HepG2 (cell line): ENCODE results near the gene JMJD8. TPM values are rescaled to one million over a fixed set of nuclear protein-coding genes. Genes with fewer than 3 reads are reported as not detected.
A peak's percentile ranks its signal among the peaks of the same experiment; 100 is the strongest.

Experiments
- ARHGAP35 ChIP-seq: sonication (generic); formaldehyde crosslinking; IDR thresholded peaks from 2 replicates; pipeline ENCODE4 v1.9.0; 2022; ENCODE audit warnings: mild to moderate bottlenecking, inconsistent platforms, moderate library complexity, missing genetic modification reagents, borderline replicate concordance
- BRD4 ChIP-seq: sonication (generic); formaldehyde crosslinking; IDR thresholded peaks from 2 replicates; pipeline ENCODE4 v1.4.0; 2020; ENCODE audit warnings: missing genetic modification reagents
- ETV5 ChIP-seq: IDR thresholded peaks from 2 replicates; pipeline ENCODE4 v1.6.1; 2018; ENCODE audit warnings: missing biosample characterization, missing genetic modification reagents, inconsistent platforms, borderline replicate concordance
- HDAC1 ChIP-seq: sonication (generic); formaldehyde crosslinking; IDR thresholded peaks from 2 replicates; pipeline ENCODE4 v1.5.1; 2020; ENCODE audit warnings: mild to moderate bottlenecking, missing genetic modification reagents
- HMG20A ChIP-seq: IDR thresholded peaks from 2 replicates; pipeline ENCODE4 v1.6.1; 2016; ENCODE audit warnings: borderline replicate concordance
- HNF4A ChIP-seq: sonication (generic); formaldehyde crosslinking; IDR thresholded peaks from 2 replicates; pipeline ENCODE4 v1.4.0; 2020; ENCODE audit warnings: missing genetic modification reagents
- HNRNPLL ChIP-seq: fragments of 200-400 bp; formaldehyde crosslinking; IDR thresholded peaks from 2 replicates; pipeline ENCODE4 v1.6.1; 2017; ENCODE audit warnings: mild to moderate bottlenecking, low read depth, low read length; ENCODE audit not compliant: poor library complexity, severe bottlenecking
- NR2C2 ChIP-seq: sonication (generic); formaldehyde crosslinking; IDR thresholded peaks from 2 replicates; pipeline ENCODE4 v1.4.0; 2020; ENCODE audit warnings: missing genetic modification reagents, mild to moderate bottlenecking, moderate library complexity, borderline replicate concordance
- RARA ChIP-seq: IDR thresholded peaks from 2 replicates; pipeline ENCODE4 v1.6.1; 2016; ENCODE audit warnings: missing genetic modification reagents, missing compliant biosample characterization
- RBFOX2 ChIP-seq: fragments of 200-400 bp; formaldehyde crosslinking; IDR thresholded peaks from 2 replicates; pipeline ENCODE4 v1.6.1; 2017; ENCODE audit warnings: low read depth, mild to moderate bottlenecking, low read length
- SAP130 ChIP-seq: IDR thresholded peaks from 2 replicates; pipeline ENCODE4 v1.6.1; 2016; ENCODE audit warnings: low read depth
- SIN3A ChIP-seq: IDR thresholded peaks from 2 replicates; pipeline ENCODE4 v1.6.1; 2011; ENCODE audit warnings: low read depth, mild to moderate bottlenecking, control low read depth, low read length, borderline replicate concordance
- SOX13 ChIP-seq, 3 experiments: fragments of 450-650 bp in 1 of 3; sonication (generic) in 1 of 3; formaldehyde crosslinking in 1 of 3; IDR thresholded peaks in 2 of 3; conservative IDR thresholded peaks in 1 of 3; 2 replicates each; pipeline versions ENCODE4 v1.5.0 to v1.6.1; 2016 to 2020; ENCODE audit warnings: antibody characterized with exemption in 1 of 3, mild to moderate bottlenecking in 1 of 3, missing compliant biosample characterization in 1 of 3, missing genetic modification reagents in 1 of 3, moderate library complexity in 1 of 3
- SRY ChIP-seq: sonication (generic); formaldehyde crosslinking; IDR thresholded peaks from 2 replicates; pipeline ENCODE4 v1.8.0; 2022; ENCODE audit warnings: mild to moderate bottlenecking, missing genetic modification reagents
- ZFP91 ChIP-seq: sonication (generic); formaldehyde crosslinking; IDR thresholded peaks from 2 replicates; pipeline ENCODE4 v1.9.0; 2022; ENCODE audit warnings: missing genetic modification reagents, mild to moderate bottlenecking, borderline replicate concordance
- ZNF224 ChIP-seq: sonication (generic); formaldehyde crosslinking; IDR thresholded peaks from 2 replicates; pipeline ENCODE4 v1.5.0; 2020; ENCODE audit warnings: mild to moderate bottlenecking, missing genetic modification reagents
- ZNF768 ChIP-seq: sonication (generic); formaldehyde crosslinking; IDR thresholded peaks from 2 replicates; pipeline ENCODE4 v1.4.0; 2020; ENCODE audit warnings: missing genetic modification reagents
- ZNF788 ChIP-seq: sonication (generic); formaldehyde crosslinking; IDR thresholded peaks from 2 replicates; pipeline ENCODE4 v1.5.0; 2020; ENCODE audit warnings: mild to moderate bottlenecking, missing genetic modification reagents, borderline replicate concordance
- polyA plus RNA-seq, 8 experiments: library from polyadenylated mRNA; depleted of rRNA in 3 of 8; stranded (reverse) in 7 of 8; unstranded in 1 of 8; fragments of >200 nt; fragmentation: Illumina TruSeq in 4 of 8; extraction: Trizol in 4 of 8; gene quantifications; 2 replicates each; pipeline versions ENCODE4 v1.2.1 to v1.2.3, GENCODE V29; 2011 to 2016; ENCODE audit warnings: low read depth in 4 of 8, missing spikeins in 1 of 8, mixed read lengths in 1 of 8; ENCODE audit not compliant: insufficient read depth in 1 of 8
- total RNA-seq, 5 experiments: library from RNA; depleted of rRNA; stranded (reverse); fragments of >200 nt; fragmentation: Illumina TruSeq; extraction: Trizol; gene quantifications; 2 replicates each; pipeline ENCODE4 v1.2.3, GENCODE V29; 2016; ENCODE audit warnings: low read depth in 1 of 5
- TF ChIP-seq, protein P1 (sequence below): sonication (generic); formaldehyde crosslinking; IDR thresholded peaks from 2 replicates; pipeline ENCODE4 v1.5.0; 2020; ENCODE audit warnings: mild to moderate bottlenecking, missing genetic modification reagents, borderline replicate concordance
- TF ChIP-seq, protein P2 (sequence below): sonication (generic); formaldehyde crosslinking; IDR thresholded peaks from 2 replicates; pipeline ENCODE4 v1.4.0; 2020; ENCODE audit warnings: missing genetic modification reagents

Gene JMJD8
- total and polyA plus RNA-seq, 2 of the 13 experiments (the other 11 are each of a cell fraction or from before 2014, with no cell fraction given) = 2.6 to 11.8 TPM

GRCh38 chr16:678858-679813, 5.0 kb downstream of the JMJD8 start (continued):
- TF ChIP-seq SIN3A (0 out of 2 replicates have a peak, but pooled peaks have one; percentile 21), ARHGAP35 (CRISPR knock-in tag) (no peak), NR2C2 (CRISPR knock-in tag) (0 out of 2 replicates have a peak, but pooled peaks have one; percentile 29), HNRNPLL (peak; percentile 3), ZNF224 (CRISPR knock-in tag) (peak; percentile 42; the same call in 1 of the 2 replicates), SAP130 (CRISPR knock-in tag) (peak; percentile 84), HDAC1 (peak; percentile 31; the same call in 1 of the 2 replicates), HNF4A (CRISPR knock-in tag) (no peak), HMG20A (CRISPR knock-in tag) (no peak), RARA (CRISPR knock-in tag) (no peak), BRD4 (CRISPR knock-in tag) (0 out of 2 replicates have a peak, but pooled peaks have one; percentile 59), ETV5 (CRISPR knock-in tag) (peak; percentile 76; the same call in 1 of the 2 replicates), SRY (CRISPR knock-in tag) (peak; percentile 79), ZNF768 (CRISPR knock-in tag) (peak; percentile 18; the same call in 1 of the 2 replicates), RBFOX2 (peak; percentile 61), SOX13 (IDR thresholded peaks at IDR 0.05) (no peak), SOX13 (CRISPR knock-in tag; conservative IDR thresholded peaks at IDR 0.05 in 1 of 2, IDR thresholded peaks at IDR 0.05 in 1 of 2) (0 out of 4 replicates have a peak, but pooled peaks of 1 of the 2 experiments have one; percentile 12), ZFP91 (CRISPR knock-in tag) (peak; percentile 77), ZNF788 (CRISPR knock-in tag) (0 out of 2 replicates have a peak, but pooled peaks have one; percentile 31)
- TF ChIP-seq, protein P1, sequence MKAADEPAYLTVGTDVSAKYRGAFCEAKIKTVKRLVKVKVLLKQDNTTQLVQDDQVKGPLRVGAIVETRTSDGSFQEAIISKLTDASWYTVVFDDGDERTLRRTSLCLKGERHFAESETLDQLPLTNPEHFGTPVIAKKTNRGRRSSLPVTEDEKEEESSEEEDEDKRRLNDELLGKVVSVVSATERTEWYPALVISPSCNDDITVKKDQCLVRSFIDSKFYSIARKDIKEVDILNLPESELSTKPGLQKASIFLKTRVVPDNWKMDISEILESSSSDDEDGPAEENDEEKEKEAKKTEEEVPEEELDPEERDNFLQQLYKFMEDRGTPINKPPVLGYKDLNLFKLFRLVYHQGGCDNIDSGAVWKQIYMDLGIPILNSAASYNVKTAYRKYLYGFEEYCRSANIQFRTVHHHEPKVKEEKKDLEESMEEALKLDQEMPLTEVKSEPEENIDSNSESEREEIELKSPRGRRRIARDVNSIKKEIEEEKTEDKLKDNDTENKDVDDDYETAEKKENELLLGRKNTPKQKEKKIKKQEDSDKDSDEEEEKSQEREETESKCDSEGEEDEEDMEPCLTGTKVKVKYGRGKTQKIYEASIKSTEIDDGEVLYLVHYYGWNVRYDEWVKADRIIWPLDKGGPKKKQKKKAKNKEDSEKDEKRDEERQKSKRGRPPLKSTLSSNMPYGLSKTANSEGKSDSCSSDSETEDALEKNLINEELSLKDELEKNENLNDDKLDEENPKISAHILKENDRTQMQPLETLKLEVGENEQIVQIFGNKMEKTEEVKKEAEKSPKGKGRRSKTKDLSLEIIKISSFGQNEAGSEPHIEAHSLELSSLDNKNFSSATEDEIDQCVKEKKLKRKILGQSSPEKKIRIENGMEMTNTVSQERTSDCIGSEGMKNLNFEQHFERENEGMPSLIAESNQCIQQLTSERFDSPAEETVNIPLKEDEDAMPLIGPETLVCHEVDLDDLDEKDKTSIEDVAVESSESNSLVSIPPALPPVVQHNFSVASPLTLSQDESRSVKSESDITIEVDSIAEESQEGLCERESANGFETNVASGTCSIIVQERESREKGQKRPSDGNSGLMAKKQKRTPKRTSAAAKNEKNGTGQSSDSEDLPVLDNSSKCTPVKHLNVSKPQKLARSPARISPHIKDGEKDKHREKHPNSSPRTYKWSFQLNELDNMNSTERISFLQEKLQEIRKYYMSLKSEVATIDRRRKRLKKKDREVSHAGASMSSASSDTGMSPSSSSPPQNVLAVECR = peak; percentile 71
- TF ChIP-seq, protein P2, sequence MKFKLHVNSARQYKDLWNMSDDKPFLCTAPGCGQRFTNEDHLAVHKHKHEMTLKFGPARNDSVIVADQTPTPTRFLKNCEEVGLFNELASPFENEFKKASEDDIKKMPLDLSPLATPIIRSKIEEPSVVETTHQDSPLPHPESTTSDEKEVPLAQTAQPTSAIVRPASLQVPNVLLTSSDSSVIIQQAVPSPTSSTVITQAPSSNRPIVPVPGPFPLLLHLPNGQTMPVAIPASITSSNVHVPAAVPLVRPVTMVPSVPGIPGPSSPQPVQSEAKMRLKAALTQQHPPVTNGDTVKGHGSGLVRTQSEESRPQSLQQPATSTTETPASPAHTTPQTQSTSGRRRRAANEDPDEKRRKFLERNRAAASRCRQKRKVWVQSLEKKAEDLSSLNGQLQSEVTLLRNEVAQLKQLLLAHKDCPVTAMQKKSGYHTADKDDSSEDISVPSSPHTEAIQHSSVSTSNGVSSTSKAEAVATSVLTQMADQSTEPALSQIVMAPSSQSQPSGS (CRISPR knock-in tag) = peak; percentile 21; the same call in 1 of the 2 replicates
